Neural cell (in vitro differentiated cells): ENCODE data around the gene FBN1.

Source experiments
- CTCF ChIP-seq: fragments of 450-650 bp; IDR thresholded peaks from 2 replicates; pipeline ENCODE4 v1.5.1; 2014; ENCODE audit warnings: antibody characterized with exemption, mild to moderate bottlenecking, moderate library complexity; ENCODE audit not compliant: poor library complexity, severe bottlenecking
- EP300 ChIP-seq: fragments of 450-650 bp; conservative IDR thresholded peaks from 2 replicates; pipeline ENCODE4 v1.6.1; 2014; ENCODE audit warnings: antibody characterized with exemption, mild to moderate bottlenecking, moderate library complexity; ENCODE audit not compliant: poor library complexity, severe bottlenecking
- EZH2 ChIP-seq: fragments of 200-600, 300-800 bp; shearing (Covaris generic), sonication (generic); IDR thresholded peaks from 2 replicates; pipeline ENCODE4 v1.6.1; 2014; ENCODE audit warnings: antibody characterized with exemption, low read length, borderline replicate concordance, mild to moderate bottlenecking; ENCODE audit not compliant: insufficient read depth, poor library complexity, severe bottlenecking
- TAF1 ChIP-seq: IDR thresholded peaks from 2 replicates; pipeline ENCODE4 v1.6.1; 2012; ENCODE audit warnings: low read depth

GRCh38 chr15:48416301-48416700, 229.2 kb downstream of the FBN1 start:
- TF ChIP-seq CTCF, result no peak
- TF ChIP-seq TAF1, result no peak
- no peak for TF ChIP-seq EZH2
- no peak for TF ChIP-seq EP300
